Bronchial smooth muscle cell (primary cell): ENCODE measurements around the gene SYNGR2. TPM values are rescaled to one million over a fixed set of nuclear protein-coding genes. Genes with fewer than 3 reads are reported as not detected.

Experiments
- total RNA-seq: library from RNA; depleted of rRNA; stranded (reverse); fragments of >200 nt; gene quantifications from 2 replicates; pipeline ENCODE4 v1.2.1, GENCODE V29; 2014

SYNGR2 gene
- 1.6 and 3.0 TPM in 2 replicates for total RNA-seq

GRCh38 chr17:78168242-78168902 lies at the start of gene SYNGR2:
Gene SYNGR2 (plus strand): TSS chr17:78168581. CDS start chr17:78168617, 36 bp downstream.

GRCh38 chr17:78128551-78129350 lies 39.6 kb upstream of the SYNGR2 start, which contains the start of gene TMC6:
Gene TMC6 (minus strand): TSS chr17:78128755. CDS start chr17:78126832, 1,923 bp downstream.

GRCh38 chr17:78130437-78131101 lies 37.8 kb upstream of the SYNGR2 start, which contains the start of gene TMC8:
Gene TMC8 (plus strand): TSS chr17:78130771. CDS start chr17:78131589, 818 bp downstream.

GRCh38 chr17:78186692-78187595 lies 18.6 kb downstream of the SYNGR2 start, which contains the start of the genes AFMID and TK1:
Gene AFMID (plus strand): TSS chr17:78187362. CDS start chr17:78187371, 9 bp downstream.
Gene TK1 (minus strand): TSS chr17:78187052. CDS start chr17:78186994, 58 bp downstream.

GRCh38 chr17:78214016-78214705 lies 45.8 kb downstream of the SYNGR2 start, which contains the start of gene BIRC5:
Gene BIRC5 (plus strand): TSS chr17:78214253. CDS start chr17:78214317, 64 bp downstream.

Other genes starting within 250 kb of the SYNGR2 start
- gene TNRC6C, start 209.9 kb upstream of the SYNGR2 start, total RNA-seq: 3.8 and 4.3 TPM in 2 replicates
- gene TMC6, start 39.8 kb upstream of the SYNGR2 start, total RNA-seq: 0.47 and 1.5 TPM in 2 replicates
- not detected in 2 replicates for gene TMC8, start 37.8 kb upstream of the SYNGR2 start, total RNA-seq
- gene C17orf99, start 22.2 kb upstream of the SYNGR2 start, total RNA-seq: not detected in 2 replicates
- 14.1 and 31.1 TPM in 2 replicates for gene TK1, start 18.5 kb downstream of the SYNGR2 start, total RNA-seq
- 28.9 and 32.6 TPM in 2 replicates for gene AFMID, start 18.8 kb downstream of the SYNGR2 start, total RNA-seq
- gene BIRC5, start 45.7 kb downstream of the SYNGR2 start, total RNA-seq: 6.3 and 15.4 TPM in 2 replicates
- 0.16 TPM in 1 of 2 replicates, not detected in the other for gene TMEM235, start 63.0 kb downstream of the SYNGR2 start, total RNA-seq
- gene SOCS3, start 191.5 kb downstream of the SYNGR2 start, total RNA-seq: 51.7 and 62.7 TPM in 2 replicates
- gene PGS1, start 210.1 kb downstream of the SYNGR2 start, total RNA-seq: 26.0 and 36.1 TPM in 2 replicates